ENCODE data around the gene LGALS13. TPM values are rescaled to one million over a fixed set of nuclear protein-coding genes. Genes with fewer than 3 reads are reported as not detected.

The LGALS13 gene, protein sequence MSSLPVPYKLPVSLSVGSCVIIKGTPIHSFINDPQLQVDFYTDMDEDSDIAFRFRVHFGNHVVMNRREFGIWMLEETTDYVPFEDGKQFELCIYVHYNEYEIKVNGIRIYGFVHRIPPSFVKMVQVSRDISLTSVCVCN
- total RNA-seq (2021; fragmentation: NEBNext Ultra II Directional; extraction: Animal tissue kit (Norgen Biotek cat#: 25700)): not detected in 2 replicates
- not detected in 2 replicates for polyA plus RNA-seq (2011; rRNA removed)
- polyA plus RNA-seq (2011; cell fraction: cytosol; rRNA removed): not detected
- not detected for polyA plus RNA-seq (2011; cell fraction: nucleus; rRNA removed)
- not detected in 4 replicates for polyA plus RNA-seq (2012, experiment 1 of 2)
- polyA plus RNA-seq (2012, experiment 2 of 2): not detected
- polyA plus RNA-seq (2013, experiment 1 of 2): not detected
- polyA plus RNA-seq (2013, experiment 2 of 2): not detected
- polyA minus RNA-seq (2011; rRNA and poly(A)+ RNA removed): not detected in 2 replicates
- polyA minus RNA-seq (2011; cell fraction: cytosol; rRNA and poly(A)+ RNA removed): not detected
- polyA minus RNA-seq (2011; cell fraction: nucleus; rRNA and poly(A)+ RNA removed): not detected
- long read RNA-seq, experiment 1: 0 reads
- long read RNA-seq, experiment 2: 0 reads

- Histone ChIP-seq H3K23ac (ENCODE audit: insufficient read length) (no peak within 1 kb of the TSS), H2BK12ac (ENCODE audit: low read depth, low read length) (0 out of 2 replicates have a peak within 1 kb of the TSS, but pooled peaks have one; percentile 1), H3K79me1 (ENCODE audit: low read depth, low read length) (no peaks in the 10 kb centered on the region), H3K79me2 (ENCODE audit: control insufficient read depth in 1 of 2, insufficient read depth in 2 of 2, low read length in 2 of 2) (no peaks in the 10 kb centered on the region), H3K4me3 (ENCODE audit: extremely low read depth in 1 of 4, insufficient read depth in 2 of 4, low read depth in 3 of 4, low read length in 4 of 4) (no peak within 1 kb of the TSS), H2BK120ac (replicated peaks; ENCODE audit: low read depth, low read length) (no peak within 1 kb of the TSS), H3K4ac (replicated peaks; ENCODE audit: insufficient read length, low read depth, low read length) (no peak within 1 kb of the TSS), H3K4me2 (ENCODE audit: insufficient read depth in 1 of 2, low read depth in 2 of 2, low read length in 2 of 2) (no peak within 1 kb of the TSS), H2BK5ac (ENCODE audit: low read depth, low read length) (no peak within 1 kb of the TSS), H2BK15ac (ENCODE audit: low read length) (no peak within 1 kb of the TSS; the same call in 1 of the 2 replicates), H2BK20ac (ENCODE audit: low read length) (no peak within 1 kb of the TSS), H3K36me3 (ENCODE audit: control insufficient read depth in 2 of 4, insufficient read depth in 4 of 4, low read length in 3 of 4) (no peaks in the 10 kb centered on the region), H3K14ac (ENCODE audit: insufficient read length) (no peak within 1 kb of the TSS), H4K8ac (ENCODE audit: extremely low read depth, insufficient read depth, low read length) (no peak within 1 kb of the TSS), H3K23me2 (ENCODE audit: low read depth, low read length) (peaks cover 2% of the 10 kb centered on the region; the same call in 1 of the 2 replicates), H3K56ac (replicated peaks; ENCODE audit: insufficient read length, low read depth, low read length) (no peak within 1 kb of the TSS), H3K4me1 (replicated peaks in 1 of 4; ENCODE audit: control insufficient read depth in 3 of 4, insufficient read depth in 4 of 4, low read length in 3 of 4) (peaks cover 0 to 3% (median 0%) of the 10 kb centered on the region in 4 experiments; a peak in 3 of 7 replicates), H3K18ac (ENCODE audit: extremely low read depth, low read length) (no peak within 1 kb of the TSS), H4K91ac (replicated peaks; ENCODE audit: insufficient read length, low read length) (no peak within 1 kb of the TSS), H3K9me3 (ENCODE audit: insufficient read depth in 2 of 2, low read depth in 1 of 2, low read length in 1 of 2) (no peaks in the 10 kb centered on the region), H3K27me3 (replicated peaks in 1 of 4; ENCODE audit: control insufficient read depth in 3 of 4, extremely low read depth in 1 of 4, insufficient read depth in 3 of 4, low read length in 3 of 4) (no peaks in the 10 kb centered on the region; a peak in 2 of 7 replicates), H4K20me1 (replicated peaks in 1 of 2; ENCODE audit: control insufficient read depth in 1 of 2, insufficient read depth in 2 of 2, low read length in 2 of 2) (peaks cover 0 to 3% of the 10 kb centered on the region in 2 experiments), H4K5ac (ENCODE audit: insufficient read length, low read depth, low read length) (no peak within 1 kb of the TSS), H3K27ac (ENCODE audit: low read depth, low read length) (no peak within 1 kb of the TSS), H2AFZ (ENCODE audit: low read length) (no peak within 1 kb of the TSS), H2AK5ac (ENCODE audit: low read depth, low read length) (no peak within 1 kb of the TSS), H3K9ac (replicated peaks in 1 of 4; ENCODE audit: extremely low read depth in 1 of 4, low read depth in 3 of 4, low read length in 3 of 4) (no peak within 1 kb of the TSS)
- POLR2A ChIA-PET (ENCODE audit: partially characterized antibody): no interaction called here
- FAIRE-seq (no peak), DNase-seq (ENCODE audit: low read depth in 1 of 2, low spot score in 2 of 2) (no peak)
- CTCF ChIA-PET (ENCODE audit: partially characterized antibody): interaction anchor here (0.9 kb wide), 1 partner anchor 62 kb away, joined by 3 read pairs; no protein-coding TSS in a partner anchor
- WGBS, 2 experiments (ENCODE audit: extremely low coverage in 1 of 2, insufficient coverage in 1 of 2, insufficient read length in 1 of 2, insufficient replicate concordance in 2 of 2, low coverage in 1 of 2, low lambda C conversion rate in 2 of 2, missing lambda C conversion rate in 1 of 2): 64% methylated on average over 5 of the region's 5 CpGs; no CpG with 5 or more reads in 1 of the 2 experiments
- no peak for TF ChIP-seq SUZ12 (IDR thresholded peaks at IDR 0.05; ENCODE audit: low read length)
- no peak for TF ChIP-seq TCF12 (IDR thresholded peaks at IDR 0.05; ENCODE audit: low read depth, low read length)
- TF ChIP-seq TAF7 (optimal IDR thresholded peaks at IDR 0.05; ENCODE audit: borderline replicate concordance, low read depth, low read length): no peak
- no peak for TF ChIP-seq CTBP2 (IDR thresholded peaks at IDR 0.05; ENCODE audit: borderline replicate concordance, insufficient read depth, insufficient read length, low read length)
- no peak for TF ChIP-seq HDAC2 (IDR thresholded peaks at IDR 0.05; ENCODE audit: borderline replicate concordance in 1 of 2, low read depth in 2 of 2, low read length in 2 of 2)
- TF ChIP-seq, protein P1, sequence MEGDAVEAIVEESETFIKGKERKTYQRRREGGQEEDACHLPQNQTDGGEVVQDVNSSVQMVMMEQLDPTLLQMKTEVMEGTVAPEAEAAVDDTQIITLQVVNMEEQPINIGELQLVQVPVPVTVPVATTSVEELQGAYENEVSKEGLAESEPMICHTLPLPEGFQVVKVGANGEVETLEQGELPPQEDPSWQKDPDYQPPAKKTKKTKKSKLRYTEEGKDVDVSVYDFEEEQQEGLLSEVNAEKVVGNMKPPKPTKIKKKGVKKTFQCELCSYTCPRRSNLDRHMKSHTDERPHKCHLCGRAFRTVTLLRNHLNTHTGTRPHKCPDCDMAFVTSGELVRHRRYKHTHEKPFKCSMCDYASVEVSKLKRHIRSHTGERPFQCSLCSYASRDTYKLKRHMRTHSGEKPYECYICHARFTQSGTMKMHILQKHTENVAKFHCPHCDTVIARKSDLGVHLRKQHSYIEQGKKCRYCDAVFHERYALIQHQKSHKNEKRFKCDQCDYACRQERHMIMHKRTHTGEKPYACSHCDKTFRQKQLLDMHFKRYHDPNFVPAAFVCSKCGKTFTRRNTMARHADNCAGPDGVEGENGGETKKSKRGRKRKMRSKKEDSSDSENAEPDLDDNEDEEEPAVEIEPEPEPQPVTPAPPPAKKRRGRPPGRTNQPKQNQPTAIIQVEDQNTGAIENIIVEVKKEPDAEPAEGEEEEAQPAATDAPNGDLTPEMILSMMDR (IDR thresholded peaks at IDR 0.05; ENCODE audit: control extremely low read depth in 1 of 3, insufficient read depth in 1 of 3, low read depth in 1 of 3, low read length in 3 of 3): no peak
- TF ChIP-seq CHD1 (IDR thresholded peaks at IDR 0.05; ENCODE audit: low read depth, low read length): no peak
- TF ChIP-seq PHF8 (conservative IDR thresholded peaks at IDR 0.05; ENCODE audit: low read depth, low read length): no peak
Measured at GRCh38 chr19:39602224-39602623, at the start of gene LGALS13. Gene LGALS13, plus strand, starts transcription at chr19:39602524. Its CDS starts 45 bp downstream, at chr19:39602569.

All from H1 (cell line).